ENCODE results near the gene MAP2K3. TPM values are rescaled to one million over a fixed set of nuclear protein-coding genes. Genes with fewer than 3 reads are reported as not detected.

MAP2K3 gene
- total and polyA plus RNA-seq, 2 of the 8 experiments (the other 6 are each of a cell fraction or from before 2014, with no cell fraction given): 16.9 to 33.5 TPM

DNA sequence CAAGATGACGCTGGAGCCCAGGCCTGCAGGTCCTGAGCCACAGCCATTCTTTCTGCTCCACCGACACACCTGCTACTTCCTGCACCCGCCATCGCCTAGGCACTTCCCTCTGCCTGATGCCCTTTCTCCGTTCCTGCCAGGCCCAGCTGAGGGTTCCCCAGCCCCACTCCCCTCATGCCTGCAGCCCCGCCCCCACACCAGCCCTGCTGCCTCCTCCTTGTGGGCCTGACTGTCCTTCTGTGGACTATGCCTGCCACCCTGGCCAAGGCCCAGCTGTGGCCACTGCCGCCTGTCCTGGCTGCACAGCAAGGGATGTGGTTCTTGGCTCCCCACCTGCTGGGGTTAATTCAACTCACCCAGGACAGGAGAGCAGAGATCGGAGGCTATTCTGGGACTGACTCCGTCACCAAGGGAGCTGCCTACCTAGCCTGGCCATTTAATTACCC is 38.8 kb upstream of the MAP2K3 start:
- peaks cover 0 to 6% of the 10 kb centered on the region in 2 experiments for H4K20me1 ChIP-seq (replicated peaks in 1 of 2; ENCODE audit: control insufficient read depth in 1 of 2, insufficient read depth in 2 of 2, low read length in 2 of 2)
- POLR2A ChIA-PET (ENCODE audit: partially characterized antibody): interaction anchor here (1.2 kb wide), 2 partner anchors 31 to 209 kb away, joined by 3 read pairs; no protein-coding TSS in a partner anchor
- FAIRE-seq: no peak
- TF ChIP-seq SP2 (IDR thresholded peaks at IDR 0.05; ENCODE audit: low read length) (no peak), JUND (IDR thresholded peaks at IDR 0.05; ENCODE audit: low read length) (no peak), RFX5 (IDR thresholded peaks at IDR 0.05; ENCODE audit: borderline replicate concordance, low read depth, low read length) (no peak), POLR2AphosphoS5 (IDR thresholded peaks at IDR 0.05; ENCODE audit: low read depth, low read length) (no peak), TCF12 (IDR thresholded peaks at IDR 0.05; ENCODE audit: low read depth, low read length) (no peak), NRF1 (IDR thresholded peaks at IDR 0.05; ENCODE audit: low read depth, low read length) (no peak), TAF7 (optimal IDR thresholded peaks at IDR 0.05; ENCODE audit: borderline replicate concordance, low read depth, low read length) (no peak), FOSL1 (IDR thresholded peaks at IDR 0.05; ENCODE audit: insufficient read depth, low read depth, low read length) (no peak), GTF2F1 (IDR thresholded peaks at IDR 0.05; ENCODE audit: borderline replicate concordance, low read depth, low read length) (no peak), CBX8 (IDR thresholded peaks at IDR 0.05; ENCODE audit: borderline replicate concordance, low read depth, low read length) (no peak), RXRA (IDR thresholded peaks at IDR 0.05; ENCODE audit: insufficient read depth, low read depth, low read length) (no peak), KDM1A (IDR thresholded peaks at IDR 0.05; ENCODE audit: borderline replicate concordance, low read length) (no peak)
- TF ChIP-seq, protein P1, sequence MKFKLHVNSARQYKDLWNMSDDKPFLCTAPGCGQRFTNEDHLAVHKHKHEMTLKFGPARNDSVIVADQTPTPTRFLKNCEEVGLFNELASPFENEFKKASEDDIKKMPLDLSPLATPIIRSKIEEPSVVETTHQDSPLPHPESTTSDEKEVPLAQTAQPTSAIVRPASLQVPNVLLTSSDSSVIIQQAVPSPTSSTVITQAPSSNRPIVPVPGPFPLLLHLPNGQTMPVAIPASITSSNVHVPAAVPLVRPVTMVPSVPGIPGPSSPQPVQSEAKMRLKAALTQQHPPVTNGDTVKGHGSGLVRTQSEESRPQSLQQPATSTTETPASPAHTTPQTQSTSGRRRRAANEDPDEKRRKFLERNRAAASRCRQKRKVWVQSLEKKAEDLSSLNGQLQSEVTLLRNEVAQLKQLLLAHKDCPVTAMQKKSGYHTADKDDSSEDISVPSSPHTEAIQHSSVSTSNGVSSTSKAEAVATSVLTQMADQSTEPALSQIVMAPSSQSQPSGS (IDR thresholded peaks at IDR 0.05; ENCODE audit: low read length): no peak

More for the DNA sequence above, 38.8 kb upstream of the MAP2K3 start:
- Histone ChIP-seq H2BK15ac (ENCODE audit: low read length) (no peak overlapping the region), H3K56ac (replicated peaks; ENCODE audit: insufficient read length, low read depth, low read length) (no peak overlapping the region), H3K18ac (ENCODE audit: extremely low read depth, low read length) (no peak overlapping the region; the same call in 1 of the 2 replicates), H2BK12ac (ENCODE audit: low read depth, low read length) (no peak overlapping the region), H2BK120ac (replicated peaks; ENCODE audit: low read depth, low read length) (no peak overlapping the region), H3K23ac (ENCODE audit: insufficient read length) (no peak overlapping the region), H3K9me3 (ENCODE audit: insufficient read depth in 2 of 2, low read depth in 1 of 2, low read length in 1 of 2) (no peaks in the 10 kb centered on the region), H4K8ac (ENCODE audit: extremely low read depth, insufficient read depth, low read length) (no peak overlapping the region), H4K5ac (ENCODE audit: insufficient read length, low read depth, low read length) (peak overlapping the region; percentile 34), H2AFZ (ENCODE audit: low read length) (no peak overlapping the region), H3K27ac (ENCODE audit: low read depth, low read length) (no peak overlapping the region), H3K4me1 (replicated peaks in 1 of 4; ENCODE audit: control insufficient read depth in 3 of 4, insufficient read depth in 4 of 4, low read length in 3 of 4) (peaks cover 0 to 9% (median 5%) of the 10 kb centered on the region in 4 experiments; a peak in 5 of 7 replicates), H3K14ac (ENCODE audit: insufficient read length) (no peak overlapping the region), H2BK5ac (ENCODE audit: low read depth, low read length) (peak overlapping the region; percentile 44; the same call in 1 of the 2 replicates), H4K91ac (replicated peaks; ENCODE audit: insufficient read length, low read length) (no peak overlapping the region), H3K79me1 (ENCODE audit: low read depth, low read length) (peaks cover 5% of the 10 kb centered on the region), H3K79me2 (ENCODE audit: control insufficient read depth in 1 of 2, insufficient read depth in 2 of 2, low read length in 2 of 2) (no peaks in the 10 kb centered on the region), H3K9ac (replicated peaks in 1 of 4; ENCODE audit: extremely low read depth in 1 of 4, low read depth in 3 of 4, low read length in 3 of 4) (no peak overlapping the region), H3K23me2 (ENCODE audit: low read depth, low read length) (no peaks in the 10 kb centered on the region; the same call in 1 of the 2 replicates), H3K4ac (replicated peaks; ENCODE audit: insufficient read length, low read depth, low read length) (no peak overlapping the region), H3K4me2 (ENCODE audit: insufficient read depth in 1 of 2, low read depth in 2 of 2, low read length in 2 of 2) (no peak overlapping the region), H2BK20ac (ENCODE audit: low read length) (no peak overlapping the region), H3K27me3 (replicated peaks in 1 of 4; ENCODE audit: control insufficient read depth in 3 of 4, extremely low read depth in 1 of 4, insufficient read depth in 3 of 4, low read length in 3 of 4) (no peaks in the 10 kb centered on the region), H3K4me3 (ENCODE audit: extremely low read depth in 1 of 4, insufficient read depth in 2 of 4, low read depth in 3 of 4, low read length in 4 of 4) (no peak overlapping the region), H2AK5ac (ENCODE audit: low read depth, low read length) (no peak overlapping the region), H3K36me3 (ENCODE audit: control insufficient read depth in 2 of 4, insufficient read depth in 4 of 4, low read length in 3 of 4) (no peaks in the 10 kb centered on the region)
- CTCF ChIA-PET (ENCODE audit: partially characterized antibody): interaction anchor here (0.6 to 6.6 kb wide), 3 partner anchors 6 to 134 kb away, joined by 3 to 42 read pairs (median 3); no protein-coding TSS in a partner anchor
- 74% methylated on average over 7 of the region's 9 CpGs; no CpG with 5 or more reads in 1 of the 2 experiments for WGBS, 2 experiments (ENCODE audit: extremely low coverage in 1 of 2, insufficient coverage in 1 of 2, insufficient read length in 1 of 2, insufficient replicate concordance in 2 of 2, low coverage in 1 of 2, low lambda C conversion rate in 2 of 2, missing lambda C conversion rate in 1 of 2)
- DNase-seq (ENCODE audit: low read depth in 1 of 2, low spot score in 2 of 2): no peak
